Measurements from ENCODE around the gene C12orf76.
"Not testable (repeated sequence)": the region's sequence is repeated elsewhere in the genome, so short reads cannot be mapped to it uniquely, and the experiment has no call there.

C12orf76 gene

GRCh38 chr12:110023059-110023980 is 25.0 kb downstream of the C12orf76 start:
- DNase-seq (ENCODE audit: low read depth), result peak; percentile 51

GRCh38 chr12:110020956-110021355 is 27.4 kb downstream of the C12orf76 start:
- DNase-seq (ENCODE audit: low read depth), result no peak

- DNase-seq (ENCODE audit: low read depth), result no peak
These were observed 33.2 kb downstream of the C12orf76 start for GRCh38 chr12:110015132-110015531.

- no peak for DNase-seq (ENCODE audit: low read depth)
These were observed 35.7 kb downstream of the C12orf76 start for GRCh38 chr12:110012659-110013058.

- DNase-seq (ENCODE audit: low read depth), result peak; percentile 54
These were observed 36.2 kb downstream of the C12orf76 start for GRCh38 chr12:110012137-110012536.

- DNase-seq (ENCODE audit: low read depth), result no peak
These were observed 37.2 kb downstream of the C12orf76 start for GRCh38 chr12:110010853-110011723.

- DNase-seq (ENCODE audit: low read depth), result not testable (repeated sequence)
These were observed 39.5 kb downstream of the C12orf76 start for GRCh38 chr12:110008681-110009398.

GRCh38 chr12:110007881-110008280 is 40.4 kb downstream of the C12orf76 start:
- DNase-seq (ENCODE audit: low read depth), result no peak

GRCh38 chr12:110006115-110006514 is 42.2 kb downstream of the C12orf76 start:
- DNase-seq (ENCODE audit: low read depth), result no peak

- DNase-seq (ENCODE audit: low read depth), result no peak
These were observed 42.9 kb downstream of the C12orf76 start for GRCh38 chr12:110005319-110005973.

- no peak for DNase-seq (ENCODE audit: low read depth)
These were observed 43.7 kb downstream of the C12orf76 start for GRCh38 chr12:110004598-110004997.

- no peak for DNase-seq (ENCODE audit: low read depth)
These were observed 45.4 kb downstream of the C12orf76 start for GRCh38 chr12:110002676-110003515.

GRCh38 chr12:110001596-110001995 is 46.7 kb downstream of the C12orf76 start:
- peak; percentile 70 for DNase-seq (ENCODE audit: low read depth)

GRCh38 chr12:109999983-110000505 is 48.3 kb downstream of the C12orf76 start:
- DNase-seq (ENCODE audit: low read depth), result peak; percentile 52

- DNase-seq (ENCODE audit: low read depth), result no peak
These were observed 48.7 kb downstream of the C12orf76 start for GRCh38 chr12:109999649-109999971.

- peak; percentile 94 for DNase-seq (ENCODE audit: low read depth)
These were observed 49.2 kb downstream of the C12orf76 start, which contains the start of gene ANKRD13A for GRCh38 chr12:109998904-109999648. Gene ANKRD13A, plus strand, starts transcription at chr12:109999430. Its CDS starts 259 bp downstream, at chr12:109999689.

GRCh38 chr12:109998241-109998903 is 50.0 kb downstream of the C12orf76 start:
- DNase-seq (ENCODE audit: low read depth), result no peak

- DNase-seq (ENCODE audit: low read depth), result no peak
These were observed 50.9 kb downstream of the C12orf76 start for GRCh38 chr12:109997393-109997792.

- DNase-seq (ENCODE audit: low read depth), result no peak
These were observed 51.9 kb downstream of the C12orf76 start for GRCh38 chr12:109996483-109996853.
